OCI-M2 (cell line): ENCODE measurements around the gene CTCF.

Experiments
- DNase-seq: peaks from one replicate; lab custom pipeline; 2025; ENCODE audit not compliant: unreplicated experiment; lab: John Stamatoyannopoulos, UW

The CTCF gene

DNA sequence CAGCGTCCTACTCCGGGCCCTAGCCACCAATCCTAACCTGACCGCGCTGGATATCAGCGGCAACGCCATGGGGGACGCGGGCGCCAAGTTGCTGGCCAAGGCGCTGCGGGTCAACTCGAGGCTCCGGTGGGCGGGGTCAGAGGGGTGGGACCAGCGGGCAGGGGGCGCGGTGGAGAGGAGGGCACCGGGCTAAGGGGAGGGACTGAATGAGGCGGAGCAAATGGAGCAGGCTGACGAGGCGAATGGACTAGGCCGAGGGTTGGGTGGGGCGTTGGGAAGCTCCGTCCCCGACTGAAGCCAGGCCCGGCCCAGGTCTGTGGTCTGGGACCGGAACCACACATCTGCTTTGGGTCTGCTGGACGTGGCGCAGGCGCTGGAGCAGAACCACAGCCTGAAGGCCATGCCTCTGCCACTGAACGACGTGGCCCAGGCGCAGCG, 87.2 kb downstream of the CTCF start:
- no peak for DNase-seq

GRCh38 chr16:67650023-67650422, 87.7 kb downstream of the CTCF start:
- no peak for DNase-seq

DNA sequence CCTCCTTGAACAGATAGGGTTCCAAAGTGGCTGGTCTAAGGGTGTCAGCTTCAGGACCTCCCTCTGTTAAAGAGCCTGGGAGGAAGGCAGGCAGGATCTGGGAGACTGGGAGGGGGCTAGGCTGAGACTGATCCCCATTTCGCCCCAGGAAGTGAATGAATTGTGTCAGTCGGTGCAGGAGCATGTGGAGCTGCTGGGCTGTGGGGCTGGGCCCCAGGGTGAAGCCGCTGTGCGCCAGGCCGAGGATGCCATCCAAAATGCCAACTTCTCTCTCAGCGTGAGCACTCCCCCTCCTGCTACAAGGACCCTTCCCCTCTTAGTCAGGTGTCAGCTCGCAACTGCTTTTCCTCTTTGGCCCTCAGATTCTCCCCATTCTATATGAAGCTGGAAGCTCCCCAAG, 88.7 kb downstream of the CTCF start:
- DNase-seq: no peak

GRCh38 chr16:67651847-67652246, 89.5 kb downstream of the CTCF start:
- no peak for DNase-seq

- DNase-seq: no peak
Observed at GRCh38 chr16:67652578-67653127, 90.3 kb downstream of the CTCF start.

GRCh38 chr16:67653128-67653788, 90.9 kb downstream of the CTCF start:
- DNase-seq: no peak

GRCh38 chr16:67653789-67654402, 91.6 kb downstream of the CTCF start:
- DNase-seq: no peak

DNA sequence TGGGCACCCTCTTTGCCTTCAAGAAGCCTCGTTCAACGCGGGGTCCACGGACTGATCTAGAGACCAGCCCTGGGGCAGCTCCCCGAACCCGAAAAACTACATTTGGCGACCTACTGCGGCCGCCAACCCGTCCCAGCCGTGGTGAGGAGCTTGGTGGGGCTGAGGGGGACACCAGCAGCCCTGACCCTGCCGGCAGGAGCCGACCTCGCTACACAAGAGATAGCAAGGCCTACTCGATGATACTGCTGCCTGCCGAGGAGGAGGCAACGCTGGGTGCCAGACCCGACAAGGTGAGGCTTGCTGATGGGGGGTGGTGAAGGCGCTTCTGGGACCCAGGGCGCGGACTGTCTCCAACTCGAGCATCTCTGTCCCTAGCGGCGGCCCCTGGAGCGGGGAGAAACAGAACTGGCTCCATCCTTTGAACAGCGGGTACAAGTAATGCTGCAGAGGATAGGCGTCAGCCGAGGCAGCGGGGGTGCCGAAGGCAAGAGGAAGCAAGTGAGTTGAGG, 92.1 kb downstream of the CTCF start:
- no peak for DNase-seq

DNA sequence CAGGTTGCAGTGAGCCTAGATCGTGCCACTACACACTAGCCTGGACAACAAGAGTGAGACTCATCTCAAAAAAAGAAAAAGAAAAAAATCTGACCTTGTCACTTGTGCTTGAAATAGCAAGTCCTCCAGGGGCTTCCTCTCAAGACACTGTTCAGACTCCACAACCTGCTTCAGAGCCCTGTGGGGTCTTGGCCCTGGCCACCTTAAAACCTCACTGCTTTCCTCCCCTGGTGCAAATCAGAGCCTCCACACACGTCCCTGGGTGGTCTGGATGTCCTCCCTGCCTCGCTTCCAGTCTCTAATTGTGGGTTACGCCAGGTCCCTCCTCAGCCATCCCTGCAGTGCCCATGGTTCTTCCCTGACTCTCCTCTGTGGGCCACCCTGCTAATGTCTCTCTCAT, 93.0 kb downstream of the CTCF start:
- DNase-seq: no peak

DNA sequence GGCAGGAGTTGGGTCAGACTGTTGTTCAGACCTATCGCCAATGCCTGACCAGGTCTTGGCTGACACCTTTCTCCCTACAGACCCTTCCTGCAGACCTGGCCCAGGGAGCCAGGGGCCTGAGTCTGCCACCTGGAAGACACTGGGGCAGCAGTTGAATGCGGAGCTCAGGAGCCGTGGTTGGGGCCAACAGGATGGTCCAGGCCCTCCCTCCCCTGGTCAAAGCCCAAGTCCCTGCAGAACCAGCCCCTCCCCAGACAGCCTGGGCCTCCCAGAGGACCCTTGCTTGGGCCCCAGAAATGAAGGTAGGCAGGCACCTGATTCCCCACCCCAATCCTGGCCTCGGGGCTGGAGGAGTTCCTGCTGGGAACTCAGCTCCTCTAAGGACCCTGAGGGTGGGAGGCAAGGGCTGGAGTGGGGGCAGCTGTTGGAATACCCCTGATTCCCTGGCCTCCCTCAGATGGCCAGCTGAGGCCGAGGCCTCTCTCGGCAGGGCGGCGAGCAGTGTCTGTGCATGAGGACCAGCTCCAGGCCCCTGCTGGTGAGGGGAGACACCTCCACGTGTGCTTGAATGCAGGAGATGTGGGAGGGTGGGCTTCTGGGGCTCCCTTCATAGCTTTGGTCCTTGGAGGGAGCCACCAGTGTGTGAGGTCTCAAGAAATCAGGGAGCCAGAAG, 94.2 kb downstream of the CTCF start:
- DNase-seq: no peak

- DNase-seq: no peak
Observed at GRCh38 chr16:67657017-67657608, 94.8 kb downstream of the CTCF start.

- no peak for DNase-seq
Observed at GRCh38 chr16:67657751-67658518, 95.6 kb downstream of the CTCF start.

GRCh38 chr16:67658849-67659674, 96.7 kb downstream of the CTCF start:
- DNase-seq: no peak

DNA sequence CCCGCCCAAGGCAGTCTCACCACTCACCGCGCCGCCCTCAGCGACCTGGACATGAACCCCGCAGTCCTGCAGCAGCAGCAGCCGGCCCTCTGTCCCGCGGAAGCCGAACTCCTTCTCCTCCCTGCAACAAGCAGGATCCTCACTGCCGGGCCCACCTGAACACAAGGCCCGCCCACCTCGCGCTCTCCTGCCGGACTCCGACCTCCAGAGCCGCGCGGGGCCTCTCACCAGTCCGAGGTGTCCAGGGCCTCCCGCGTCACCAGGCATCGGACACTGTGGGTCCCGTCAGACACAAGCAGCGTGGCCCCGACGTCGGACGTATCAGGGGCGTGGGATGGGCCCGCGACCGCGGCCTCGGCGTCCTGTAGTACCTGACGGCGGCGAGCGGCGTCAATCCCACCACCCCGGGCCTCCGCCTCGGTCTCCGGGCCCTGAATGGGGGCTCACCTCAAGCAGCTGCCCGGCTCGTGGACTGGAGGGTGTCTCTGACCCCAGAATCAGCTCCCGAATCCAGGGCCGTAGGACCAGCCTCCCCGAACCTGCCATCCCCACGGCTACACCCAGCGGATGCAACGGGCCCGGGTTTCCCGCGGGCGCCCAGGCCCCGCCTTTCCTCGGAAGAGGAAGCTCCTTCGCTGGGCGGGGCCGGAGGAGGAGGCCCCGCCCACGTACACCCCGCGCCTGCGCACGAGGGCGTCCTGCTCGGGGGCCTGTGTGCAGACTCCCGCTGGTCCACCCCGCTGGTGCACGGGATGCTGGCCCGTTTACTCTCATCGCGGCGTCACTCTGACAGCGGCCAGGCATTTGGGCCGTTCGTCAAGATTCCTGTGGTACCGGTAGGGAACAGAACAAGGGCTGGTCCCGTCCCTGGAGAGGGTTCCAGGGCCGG, 97.6 kb downstream of the CTCF start, which contains the start of gene ACD:
Gene ACD, minus strand, starts transcription at position 586 of the 889 bp plus-strand sequence. Its CDS starts 40 bp downstream, at position 546.
- peak; percentile 34 for DNase-seq

GRCh38 chr16:67660564-67661028, 98.3 kb downstream of the CTCF start, which contains the start of gene PARD6A:
TSS of gene PARD6A (plus strand) at chr16:67660960. CDS start at chr16:67661039, 79 bp downstream.
- DNase-seq: no peak

GRCh38 chr16:67661101-67661761, 98.9 kb downstream of the CTCF start:
- no peak for DNase-seq

GRCh38 chr16:67661886-67662652, 99.7 kb downstream of the CTCF start:
- DNase-seq: no peak
